Measurements from ENCODE around the gene PKP2. TPM values are rescaled to one million over a fixed set of nuclear protein-coding genes. Genes with fewer than 3 reads are reported as not detected.

The PKP2 gene
- total RNA-seq, 4 donors from 2014 or later, result 0.77 to 34.4 (median 5.3) TPM

DNA sequence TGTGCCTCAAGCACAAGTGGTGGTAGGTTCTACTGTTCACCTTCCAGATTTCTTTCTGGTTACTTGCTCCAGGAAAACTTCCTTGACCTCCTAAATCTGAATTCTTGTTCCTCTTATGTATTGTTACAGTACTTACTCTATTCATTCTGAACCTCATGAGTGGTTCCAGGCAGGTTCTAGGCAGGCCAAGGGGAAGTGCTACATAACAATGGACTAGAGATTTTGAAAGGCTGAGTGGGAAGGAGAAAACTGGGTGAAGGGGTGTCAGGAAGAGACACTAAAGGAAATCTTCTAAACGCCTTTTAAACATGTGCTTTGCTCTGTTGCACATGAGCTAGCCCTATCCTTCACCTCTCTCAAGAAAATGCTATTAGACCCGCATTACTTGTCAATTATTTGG is 142.5 kb downstream of the PKP2 start:
- H3K27ac ChIP-seq, result no peak overlapping the region
- TF ChIP-seq POLR2A (IDR thresholded peaks at IDR 0.05), result no peak
- TF ChIP-seq, protein P1, sequence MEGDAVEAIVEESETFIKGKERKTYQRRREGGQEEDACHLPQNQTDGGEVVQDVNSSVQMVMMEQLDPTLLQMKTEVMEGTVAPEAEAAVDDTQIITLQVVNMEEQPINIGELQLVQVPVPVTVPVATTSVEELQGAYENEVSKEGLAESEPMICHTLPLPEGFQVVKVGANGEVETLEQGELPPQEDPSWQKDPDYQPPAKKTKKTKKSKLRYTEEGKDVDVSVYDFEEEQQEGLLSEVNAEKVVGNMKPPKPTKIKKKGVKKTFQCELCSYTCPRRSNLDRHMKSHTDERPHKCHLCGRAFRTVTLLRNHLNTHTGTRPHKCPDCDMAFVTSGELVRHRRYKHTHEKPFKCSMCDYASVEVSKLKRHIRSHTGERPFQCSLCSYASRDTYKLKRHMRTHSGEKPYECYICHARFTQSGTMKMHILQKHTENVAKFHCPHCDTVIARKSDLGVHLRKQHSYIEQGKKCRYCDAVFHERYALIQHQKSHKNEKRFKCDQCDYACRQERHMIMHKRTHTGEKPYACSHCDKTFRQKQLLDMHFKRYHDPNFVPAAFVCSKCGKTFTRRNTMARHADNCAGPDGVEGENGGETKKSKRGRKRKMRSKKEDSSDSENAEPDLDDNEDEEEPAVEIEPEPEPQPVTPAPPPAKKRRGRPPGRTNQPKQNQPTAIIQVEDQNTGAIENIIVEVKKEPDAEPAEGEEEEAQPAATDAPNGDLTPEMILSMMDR (IDR thresholded peaks at IDR 0.05), result no peak
- no peaks in the 10 kb centered on the region for H3K27me3 ChIP-seq
- H3K4me3 ChIP-seq, result no peak overlapping the region
- H3K4me1 ChIP-seq, result no peaks in the 10 kb centered on the region
- no peaks in the 10 kb centered on the region for H3K36me3 ChIP-seq
- DNase-seq, result no peak
- H3K9me3 ChIP-seq, result no peaks in the 10 kb centered on the region
- intact Hi-C loops (cut with DNase I; ENCODE audit: low total_unique reads), result no loop called here

DNA sequence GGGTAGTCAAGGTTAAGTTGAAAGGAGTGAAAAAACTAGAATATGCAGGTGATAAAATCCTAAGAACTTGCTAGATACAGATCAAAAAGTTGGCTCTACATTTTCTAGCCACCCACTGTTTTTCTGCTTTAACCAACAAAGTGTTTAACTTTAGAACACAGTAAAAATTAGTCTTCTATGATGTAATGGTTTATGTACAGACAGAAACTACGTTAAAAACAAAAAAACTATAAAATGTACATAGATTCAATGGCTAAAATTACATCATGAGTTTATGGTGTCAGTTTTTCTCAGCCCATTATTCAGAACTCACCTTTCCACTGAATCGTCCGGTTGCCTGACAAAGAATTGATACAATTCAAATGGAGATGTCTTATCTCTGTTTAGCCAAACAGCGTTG is 143.0 kb downstream of the PKP2 start:
- no peak for DNase-seq
- Histone ChIP-seq H3K27ac (no peak overlapping the region), H3K9me3 (no peaks in the 10 kb centered on the region), H3K36me3 (no peaks in the 10 kb centered on the region), H3K4me3 (no peak overlapping the region), H3K27me3 (no peaks in the 10 kb centered on the region), H3K4me1 (no peaks in the 10 kb centered on the region)
- no peak for TF ChIP-seq POLR2A (IDR thresholded peaks at IDR 0.05)
- TF ChIP-seq, protein P1 (IDR thresholded peaks at IDR 0.05), result no peak
- intact Hi-C loops (cut with DNase I; ENCODE audit: low total_unique reads), result no loop called here

DNA sequence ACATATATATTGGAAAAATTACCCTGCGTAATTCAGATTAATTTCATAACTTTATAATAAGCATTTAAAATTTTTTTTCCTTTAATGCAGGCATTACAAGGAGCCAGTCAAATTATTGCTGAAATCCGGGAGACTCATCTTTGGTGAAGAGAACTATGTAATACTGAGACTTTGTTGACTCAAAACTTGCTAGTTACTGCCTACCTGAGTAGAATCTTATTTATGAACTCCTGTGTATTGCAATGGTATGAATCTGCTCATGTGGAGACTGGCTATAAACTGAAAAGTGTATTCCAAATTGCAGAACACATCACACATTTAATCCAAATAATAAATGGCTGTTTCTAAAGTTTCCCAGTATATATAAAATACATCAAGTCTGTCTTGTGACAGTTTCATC is 153.3 kb downstream of the PKP2 start:
- intact Hi-C loops (cut with DNase I; ENCODE audit: low total_unique reads), result no loop called here
- Histone ChIP-seq H3K27me3 (no peaks in the 10 kb centered on the region), H3K27ac (no peak overlapping the region), H3K36me3 (peaks cover 0 to 2% of the 10 kb centered on the region in 2 donors), H3K4me1 (no peaks in the 10 kb centered on the region), H3K4me3 (no peak overlapping the region), H3K9me3 (no peaks in the 10 kb centered on the region)
- no peak for DNase-seq
- TF ChIP-seq, protein P1 (IDR thresholded peaks at IDR 0.05), result no peak
- no peak for TF ChIP-seq POLR2A (IDR thresholded peaks at IDR 0.05)

DNA sequence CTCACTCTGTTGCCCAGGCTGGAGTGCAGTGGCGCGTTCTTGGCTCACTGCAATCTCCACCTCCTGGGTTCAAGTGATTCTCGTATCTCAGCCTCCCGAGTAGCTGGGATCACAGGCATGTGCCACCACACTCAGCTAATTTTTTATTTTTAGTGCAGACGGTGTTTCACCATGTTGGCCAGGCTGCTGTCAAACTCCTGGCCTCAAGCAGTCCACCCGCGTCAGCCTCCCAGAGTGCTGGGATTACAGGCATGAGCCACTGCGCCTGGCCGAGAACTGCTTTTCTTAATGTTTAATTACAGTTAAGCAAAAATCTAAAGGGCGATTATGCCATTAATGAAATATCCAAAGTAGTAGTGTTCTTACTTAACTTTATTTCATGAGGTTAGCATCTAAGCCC is 154.4 kb downstream of the PKP2 start:
- H3K4me3 ChIP-seq, result no peak overlapping the region
- H3K9me3 ChIP-seq, result no peaks in the 10 kb centered on the region
- no peaks in the 10 kb centered on the region for H3K4me1 ChIP-seq
- peaks cover 0 to 2% of the 10 kb centered on the region in 2 donors for H3K36me3 ChIP-seq
- H3K27ac ChIP-seq, result no peak overlapping the region
- no peaks in the 10 kb centered on the region for H3K27me3 ChIP-seq
- DNase-seq, result no peak
- TF ChIP-seq, protein P1 (IDR thresholded peaks at IDR 0.05), result no peak
- no peak for TF ChIP-seq POLR2A (IDR thresholded peaks at IDR 0.05)
- intact Hi-C loops (cut with DNase I; ENCODE audit: low total_unique reads), result no loop called here

Other genes starting within 250 kb of the PKP2 start
- gene DNM1L, start 217.5 kb downstream of the PKP2 start, total RNA-seq, result 100 to 1,000 TPM in 1 of 4 donors, 10 to 100 TPM in 3; 32.3 to 122 (median 62.2) TPM
- 10 to 100 TPM; 14.3 to 40.0 (median 15.2) TPM for gene YARS2, start 140.9 kb downstream of the PKP2 start, total RNA-seq

Data from uterus (tissue), 4 donors.